Stimulated activated CD4-positive, alpha-beta T cell treated with anti-CD3 and anti-CD28 coated beads, Interleukin-2, amount 100 ng/mL, for 24 hours (primary cell): Measurements from ENCODE around the gene CNTNAP2.

Source experiments
- DNase-seq, 2 donors: peaks; one replicate each; pipeline ENCODE4 v3.0.0-alpha.2; 2020

CNTNAP2 gene

DNA sequence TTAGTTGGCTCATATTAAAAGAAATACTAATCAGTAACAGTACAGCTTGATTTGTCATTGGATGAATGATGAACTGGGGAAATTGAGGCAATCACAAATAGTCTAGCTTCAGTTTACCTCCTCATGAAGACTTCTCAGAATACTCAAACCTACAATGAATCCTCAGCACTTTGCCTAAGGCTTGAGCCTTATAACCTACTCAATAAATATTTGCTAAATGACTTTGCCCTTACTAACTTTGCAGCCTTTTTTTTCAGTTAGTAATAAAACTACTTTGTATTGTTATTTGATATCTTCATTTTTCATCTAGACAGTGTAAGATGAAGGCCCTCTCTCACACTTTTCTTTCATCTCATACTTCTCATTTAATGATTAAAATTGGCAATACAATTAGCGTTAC, 1311.5 kb downstream of the CNTNAP2 start:
- no peak for DNase-seq

DNA sequence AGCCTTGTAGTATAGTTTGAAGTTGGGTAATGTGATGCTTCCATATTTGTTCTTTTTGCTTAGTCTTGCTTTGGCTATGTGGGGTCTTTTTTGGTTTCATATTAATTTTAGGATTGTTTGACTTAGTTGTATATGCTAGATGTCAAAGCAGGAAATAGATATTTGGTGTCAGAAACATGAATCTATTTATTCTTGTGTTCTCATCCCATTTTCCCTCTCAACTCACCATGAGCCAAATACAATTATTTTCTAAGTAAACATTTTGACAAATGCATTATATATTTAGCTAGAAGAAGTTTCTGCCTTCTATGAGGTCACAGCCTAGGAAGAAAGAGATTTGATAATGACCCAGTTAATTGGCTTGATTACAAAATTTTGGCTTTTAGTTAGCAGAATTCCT, 1313.4 kb downstream of the CNTNAP2 start:
- no peak for DNase-seq

DNA sequence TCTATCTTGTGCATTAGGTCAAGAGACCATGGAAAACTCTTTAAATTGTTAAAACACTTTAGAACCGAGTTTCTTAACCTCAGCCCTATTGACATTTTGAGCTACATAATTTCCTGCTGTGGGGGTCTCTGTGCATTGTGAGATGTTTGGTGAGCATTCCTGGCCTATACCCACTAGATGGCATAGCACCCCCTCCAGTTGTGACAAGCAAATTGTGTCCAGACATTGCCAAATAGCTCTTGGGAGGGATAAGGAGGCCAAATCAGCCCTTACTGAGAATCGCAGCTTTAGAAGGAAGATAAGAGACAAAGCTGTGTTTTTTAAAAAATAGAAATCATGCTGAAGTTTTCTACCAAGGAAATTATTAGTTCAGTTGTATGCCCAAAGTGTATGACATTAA, 1315.5 kb downstream of the CNTNAP2 start:
- DNase-seq, result no peak

DNA sequence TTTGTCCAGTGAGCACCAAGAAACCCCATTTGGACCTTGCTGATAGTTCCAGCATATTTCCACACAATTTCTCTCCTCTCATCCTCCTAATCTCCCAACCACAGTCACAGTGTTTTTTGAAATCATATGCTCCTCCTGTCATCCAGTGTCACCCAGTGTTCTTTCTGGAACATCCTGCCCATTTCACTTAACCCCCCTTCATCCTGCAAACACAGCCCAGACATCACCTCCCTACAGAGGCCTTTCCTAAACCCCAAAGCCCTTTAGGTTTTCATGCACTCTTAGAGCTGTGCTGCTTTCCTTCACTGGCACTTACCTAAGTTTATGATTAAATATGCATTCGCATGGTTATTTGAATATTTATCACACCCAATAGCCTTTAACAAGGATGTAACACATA, 1316.0 kb downstream of the CNTNAP2 start:
- no peak for DNase-seq

DNA sequence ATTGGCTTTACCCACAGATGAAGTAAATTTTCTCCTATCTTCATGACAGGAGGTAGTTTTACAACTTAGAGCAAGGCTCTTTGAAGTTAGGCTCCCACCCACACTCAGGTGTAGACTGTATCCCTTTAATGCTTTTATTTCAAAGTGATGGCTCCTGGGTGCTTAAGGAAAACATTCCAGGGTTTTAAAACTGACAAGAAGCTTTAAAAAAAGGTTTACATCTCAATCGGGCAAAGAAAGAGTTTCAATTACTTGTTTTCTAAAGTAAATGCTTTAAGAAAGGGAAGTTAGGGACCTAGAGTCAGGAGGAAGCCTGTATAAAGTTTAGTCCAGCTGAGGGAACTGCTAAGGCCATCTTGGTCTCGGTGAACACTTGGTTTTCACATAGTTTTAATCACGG, 1320.1 kb downstream of the CNTNAP2 start:
- DNase-seq, result no peak

DNA sequence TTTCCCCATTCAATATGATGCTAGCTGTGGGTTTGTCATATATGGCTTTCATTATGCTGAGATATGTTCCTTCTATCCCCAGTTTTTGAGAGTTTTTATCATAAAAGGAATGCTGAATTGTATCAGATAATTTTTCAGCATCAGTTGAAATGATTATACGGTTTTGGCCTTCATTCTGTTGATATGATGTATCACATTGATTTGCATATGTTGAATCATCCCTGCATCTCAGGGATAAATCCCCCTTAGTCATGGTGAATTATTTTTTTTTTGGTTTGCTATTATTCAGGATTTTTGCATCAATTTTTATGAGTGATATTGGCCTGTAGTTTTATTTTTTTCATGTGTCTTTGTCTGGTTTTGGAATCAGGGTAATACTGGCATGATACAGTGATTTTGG, 1321.6 kb downstream of the CNTNAP2 start:
- no peak for DNase-seq

DNA sequence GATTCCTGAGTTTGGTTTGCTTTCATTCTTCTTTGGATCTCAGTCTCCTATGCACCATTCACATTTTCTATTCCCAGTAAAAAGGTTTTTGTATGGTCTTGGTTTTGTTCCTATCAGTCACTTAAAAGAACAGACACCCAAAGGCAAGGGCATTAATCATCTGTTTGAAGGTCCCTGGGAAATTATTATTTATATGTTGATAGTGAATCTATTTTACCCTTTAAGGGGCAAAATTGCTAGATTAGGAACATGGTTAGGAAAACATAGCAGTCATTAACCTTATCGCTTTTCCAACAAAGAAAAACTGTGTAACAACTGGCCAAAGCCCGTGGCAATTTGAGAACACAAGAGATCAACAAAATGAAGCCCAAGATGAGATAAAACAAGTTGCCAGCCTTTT, 1327.3 kb downstream of the CNTNAP2 start:
- no peak for DNase-seq

DNA sequence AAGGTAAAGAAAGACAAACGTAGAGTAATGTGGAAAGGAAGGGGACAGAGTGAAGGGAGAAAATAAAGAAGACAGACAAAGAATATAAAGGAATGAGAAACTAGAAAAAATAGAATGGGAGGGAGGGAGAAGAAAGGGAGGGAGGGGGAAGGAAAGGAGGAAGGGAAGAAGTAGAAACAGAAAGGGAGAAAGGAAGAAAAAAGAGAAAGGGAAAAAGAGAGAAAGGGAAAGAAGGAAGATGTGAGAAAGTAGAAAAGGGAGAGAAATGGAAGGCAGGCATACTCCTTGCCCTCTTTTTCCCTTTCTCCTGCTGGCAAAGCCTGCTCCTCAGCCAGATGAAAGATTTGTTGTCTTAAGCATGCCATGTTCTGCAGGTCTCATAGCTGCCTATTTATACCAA, 1336.2 kb downstream of the CNTNAP2 start:
- no peak for DNase-seq

DNA sequence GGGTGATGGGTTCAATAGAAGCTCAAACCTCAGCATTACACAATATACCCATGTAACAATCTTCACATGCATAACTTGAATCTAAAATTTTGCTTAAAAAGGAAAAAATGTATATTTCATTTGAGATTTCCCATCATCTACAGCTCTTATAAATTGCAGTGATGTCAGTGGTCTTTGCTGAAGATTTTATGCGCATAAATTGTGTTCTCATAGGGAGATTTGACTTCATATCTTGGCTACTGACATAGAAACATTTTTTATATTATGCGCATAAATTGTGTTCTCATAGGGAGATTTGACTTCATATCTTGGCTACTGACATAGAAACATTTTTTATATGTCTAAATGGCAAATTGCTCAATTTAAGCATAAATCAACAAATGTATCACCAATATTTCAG, 1348.6 kb downstream of the CNTNAP2 start:
- no peak for DNase-seq

DNA sequence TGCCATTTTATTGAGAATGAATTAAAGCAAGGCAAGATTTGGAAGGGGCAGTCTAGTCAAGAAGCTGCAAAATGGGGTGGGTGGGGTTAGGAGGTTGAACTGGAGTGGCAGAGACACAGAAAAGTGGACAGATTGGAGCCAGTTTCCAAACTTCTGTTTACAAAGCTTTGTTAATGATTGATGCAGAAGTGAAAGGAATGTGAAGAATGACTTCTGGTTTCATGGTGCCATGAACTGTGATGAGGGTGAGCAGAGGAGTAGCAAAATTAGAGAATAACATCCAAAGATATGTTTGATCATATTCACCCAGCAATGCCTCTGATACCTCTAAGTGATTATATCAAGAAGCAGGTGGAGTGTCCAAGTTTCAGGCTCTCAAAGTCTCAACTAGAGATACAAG, 1356.0 kb downstream of the CNTNAP2 start:
- DNase-seq, result no peak

DNA sequence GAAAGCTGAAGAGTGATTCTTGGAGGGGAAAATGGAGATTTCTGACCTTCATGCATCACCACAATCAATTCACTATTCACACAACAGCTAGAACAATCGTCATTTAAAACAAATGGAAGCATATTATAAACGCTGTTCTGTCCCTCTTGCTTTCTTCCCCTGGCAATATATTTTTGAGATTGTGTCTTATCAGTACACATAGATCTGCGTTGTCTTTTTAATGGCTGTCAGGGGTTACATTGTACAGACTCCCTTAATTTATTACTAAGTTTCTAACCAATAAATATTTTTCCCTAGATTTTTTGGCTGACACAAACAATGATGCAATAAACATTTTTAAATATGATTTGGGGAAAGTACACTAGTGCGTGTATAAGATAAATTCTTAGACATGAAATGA, 1358.3 kb downstream of the CNTNAP2 start:
- no peak for DNase-seq

DNA sequence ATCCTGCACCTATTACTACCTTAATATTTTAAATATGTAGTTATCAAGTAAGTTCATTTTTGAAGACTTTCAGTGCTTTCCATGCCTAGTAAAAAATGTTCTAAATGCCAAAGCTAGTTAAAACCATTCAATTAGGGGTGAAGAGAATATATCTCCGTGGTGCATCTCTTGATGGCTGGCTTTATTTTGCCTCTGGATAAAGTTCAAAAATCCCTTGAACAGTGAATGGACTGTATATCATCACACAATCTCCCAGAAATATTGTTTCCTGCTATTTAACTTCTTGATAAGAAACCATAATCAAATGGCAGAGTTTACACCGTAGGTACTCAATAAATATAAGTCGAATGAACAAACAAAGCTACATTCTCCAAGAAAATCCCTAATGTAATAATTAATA, 1360.9 kb downstream of the CNTNAP2 start:
- DNase-seq, result no peak

DNA sequence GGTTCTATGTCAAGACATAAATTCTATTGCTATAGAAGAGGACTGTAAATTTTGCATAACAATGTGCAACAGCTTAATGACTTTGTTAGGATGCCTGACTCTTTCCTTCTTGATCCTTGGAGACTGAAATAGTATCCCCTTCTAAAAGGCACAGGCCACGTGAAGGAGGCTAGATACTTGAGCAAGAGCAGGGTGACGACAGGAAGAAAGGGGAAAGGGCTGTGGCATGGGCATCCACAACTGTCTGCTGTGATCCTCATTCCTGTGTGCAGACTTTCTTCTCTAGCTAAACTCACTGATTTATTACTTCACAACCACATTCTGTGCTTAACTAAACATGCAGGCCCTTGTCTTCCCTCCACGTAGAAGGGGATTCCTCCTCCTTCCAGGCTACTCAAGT, 1362.2 kb downstream of the CNTNAP2 start:
- no peak for DNase-seq

DNA sequence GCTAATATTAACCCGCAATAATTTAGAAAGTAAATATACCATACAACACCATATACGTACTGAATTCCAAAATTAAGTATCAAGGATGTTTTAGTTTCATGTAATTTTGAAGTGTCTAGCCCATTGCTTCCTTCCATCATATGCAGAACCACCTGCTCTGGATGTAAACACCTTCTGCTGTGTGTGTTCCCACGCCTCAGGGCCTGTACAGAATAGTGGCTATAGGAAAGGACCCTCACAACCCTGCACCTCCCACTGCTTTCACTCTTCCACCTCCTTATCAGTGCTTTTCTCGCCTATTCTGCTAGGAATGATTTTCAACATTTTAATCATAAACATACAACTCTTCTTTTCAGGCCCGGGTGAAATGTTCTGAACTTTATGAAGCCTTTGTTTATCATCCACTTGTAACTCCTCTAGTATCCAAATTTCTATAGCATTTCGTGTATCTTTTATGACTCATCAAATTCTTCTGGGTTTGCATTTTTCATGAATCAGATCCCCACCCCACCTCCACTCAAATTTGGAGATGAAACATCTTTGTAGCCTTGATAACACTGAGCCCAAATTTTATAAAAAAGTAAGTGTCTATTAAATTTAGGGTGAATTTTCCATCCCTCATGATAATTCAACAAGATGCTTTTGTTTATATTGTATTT, 1367.2 kb downstream of the CNTNAP2 start:
- DNase-seq, result no peak

DNA sequence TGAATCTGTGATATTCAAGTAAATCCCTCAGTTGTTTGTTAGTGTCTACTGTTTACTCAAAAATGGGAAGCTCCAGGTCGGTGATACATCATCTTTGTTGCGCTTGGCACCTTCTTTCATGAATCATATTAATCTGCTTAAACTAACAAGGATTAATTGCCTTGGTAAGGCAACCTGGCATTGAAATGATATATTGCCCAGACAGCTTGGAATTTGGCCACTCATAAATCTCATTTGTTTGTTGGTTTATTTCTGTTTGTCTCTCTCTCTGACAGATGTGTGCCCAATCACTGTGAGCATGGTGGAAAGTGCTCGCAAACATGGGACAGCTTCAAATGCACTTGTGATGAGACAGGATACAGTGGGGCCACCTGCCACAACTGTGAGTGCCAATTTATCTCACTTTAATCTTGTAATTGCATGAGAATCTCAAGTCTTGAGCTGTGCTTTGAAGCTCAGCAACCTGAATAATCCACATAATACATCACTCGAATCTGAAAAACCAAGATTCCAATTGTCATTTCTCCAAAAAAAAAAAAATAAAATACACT, 1369.1 kb downstream of the CNTNAP2 start:
- DNase-seq, result no peak

DNA sequence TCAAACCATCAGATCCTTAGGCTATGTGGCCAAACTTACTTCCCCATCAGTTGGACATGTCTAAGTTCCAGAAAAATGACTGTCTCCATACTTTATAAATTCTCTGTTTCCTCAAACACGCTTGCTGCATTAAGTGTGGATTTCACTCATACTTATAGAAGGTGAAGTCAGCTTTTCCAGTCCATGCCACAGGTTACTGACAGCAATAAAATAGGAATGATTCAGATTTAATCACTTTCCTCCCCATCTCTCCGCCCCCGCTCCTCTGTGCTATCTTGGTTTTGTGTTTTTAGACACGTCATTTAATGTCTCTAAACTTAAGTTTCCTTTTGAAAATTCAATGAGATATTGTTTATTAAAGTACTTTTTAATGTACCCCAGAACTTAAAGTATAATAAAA, 1376.0 kb downstream of the CNTNAP2 start:
- DNase-seq, result no peak

DNA sequence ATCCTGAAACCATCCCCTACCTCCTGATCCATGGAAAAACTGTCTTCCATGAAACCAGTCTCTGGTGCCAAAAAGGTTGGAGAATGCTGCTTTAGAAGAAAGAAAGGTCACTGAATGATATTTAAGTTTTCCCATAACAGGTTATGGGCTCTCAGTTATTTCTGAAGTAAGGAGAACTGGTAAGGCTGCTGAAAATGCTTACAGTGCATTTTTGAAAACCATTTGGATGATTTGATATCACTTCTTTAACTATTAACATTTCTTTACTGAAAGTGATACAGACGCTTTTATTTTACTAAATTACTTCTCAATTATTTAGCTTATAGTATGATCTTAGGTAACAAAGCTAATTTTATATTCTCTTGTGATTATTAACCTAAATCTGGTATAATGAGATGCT, 1379.6 kb downstream of the CNTNAP2 start:
- DNase-seq, result no peak

DNA sequence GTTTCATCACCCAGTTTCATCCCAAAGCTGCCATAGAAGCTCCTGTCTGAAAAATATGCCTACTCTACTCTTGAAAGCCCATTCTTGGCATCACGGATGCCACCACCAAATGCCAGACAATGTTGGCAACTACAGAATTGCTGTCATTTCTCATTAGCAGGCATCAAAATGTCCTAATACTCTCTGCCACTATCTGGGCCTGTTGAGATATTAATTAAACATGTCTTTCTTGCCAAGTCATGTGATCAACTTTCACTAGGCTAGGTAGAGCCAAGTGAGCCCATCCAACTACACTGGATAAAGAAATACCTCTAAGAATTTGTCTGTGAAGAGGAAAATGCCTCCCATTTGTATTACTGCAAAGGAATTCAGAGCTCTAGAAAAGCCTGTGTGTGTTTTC, 1380.6 kb downstream of the CNTNAP2 start:
- no peak for DNase-seq

DNA sequence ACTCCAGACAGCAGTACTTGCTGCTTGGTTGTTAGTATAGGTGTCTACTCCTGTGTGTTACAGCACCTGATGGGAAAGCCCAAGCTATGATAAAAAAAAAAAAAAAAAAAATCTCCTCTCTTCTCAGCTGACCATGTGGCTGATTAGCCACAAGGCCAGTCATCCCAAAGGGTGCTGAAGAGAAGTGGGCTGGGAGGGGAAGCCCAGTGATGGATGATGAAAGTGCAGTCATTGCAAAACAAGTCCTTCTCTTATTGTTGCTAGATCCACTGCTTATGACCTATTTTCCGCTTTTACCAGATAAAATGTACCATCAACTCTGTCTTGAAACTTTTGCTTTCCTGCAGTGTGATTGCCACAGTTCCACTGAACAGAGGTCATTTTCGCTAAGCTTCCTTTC, 1381.5 kb downstream of the CNTNAP2 start:
- DNase-seq, result no peak

DNA sequence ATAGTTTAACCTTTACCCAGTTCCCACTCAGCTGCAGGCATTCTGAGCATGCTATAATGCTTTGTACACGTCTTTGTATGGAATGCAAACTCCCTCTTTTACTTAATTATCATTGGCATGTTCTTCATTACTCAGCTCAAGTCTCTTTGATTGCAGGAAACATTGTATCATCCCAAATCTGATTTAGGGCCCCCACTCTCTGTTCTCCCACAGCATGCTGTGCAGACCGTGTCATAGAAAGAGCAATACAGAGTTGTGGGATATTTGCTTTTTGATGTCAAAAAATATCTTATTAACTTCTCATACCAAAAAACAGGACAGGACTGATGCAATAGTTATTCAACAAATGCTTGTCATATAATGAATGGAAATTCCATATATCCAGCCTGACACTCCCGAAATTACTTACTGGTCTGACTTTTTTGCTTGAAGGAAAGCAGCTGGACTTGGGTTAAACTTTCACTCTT, 1392.5 kb downstream of the CNTNAP2 start:
- DNase-seq, result no peak

DNA sequence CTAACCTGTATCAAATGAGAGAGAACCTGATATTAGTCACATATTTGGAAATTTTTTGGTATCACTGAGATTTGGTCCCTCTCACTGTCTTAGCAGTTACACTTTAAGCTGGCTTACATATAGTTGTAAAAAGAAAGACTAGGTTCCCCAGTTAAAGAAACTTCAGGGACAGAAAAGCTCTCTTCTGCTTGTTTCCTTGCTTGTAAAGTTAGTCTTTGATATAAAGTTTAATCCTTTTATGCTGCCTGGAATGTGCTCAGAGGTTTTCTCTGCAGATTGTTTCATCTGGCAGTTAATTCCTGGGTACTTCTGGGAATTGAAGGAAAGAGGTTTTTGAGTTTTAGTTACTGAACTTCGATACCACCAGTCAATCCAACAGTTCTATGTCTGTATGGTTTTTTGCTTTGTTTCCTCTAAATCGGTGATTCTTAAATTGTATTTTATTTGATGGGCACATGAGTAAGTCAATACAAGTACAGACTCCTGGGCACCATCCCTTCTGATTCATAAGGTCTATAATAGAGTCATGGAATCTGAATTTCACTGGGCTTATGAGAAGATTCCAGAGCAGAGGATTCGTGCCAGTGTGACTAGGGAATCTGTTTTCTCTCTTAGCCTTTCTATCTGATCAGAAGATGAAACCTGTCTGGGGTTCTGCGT, 1393.1 kb downstream of the CNTNAP2 start:
- no peak for DNase-seq

DNA sequence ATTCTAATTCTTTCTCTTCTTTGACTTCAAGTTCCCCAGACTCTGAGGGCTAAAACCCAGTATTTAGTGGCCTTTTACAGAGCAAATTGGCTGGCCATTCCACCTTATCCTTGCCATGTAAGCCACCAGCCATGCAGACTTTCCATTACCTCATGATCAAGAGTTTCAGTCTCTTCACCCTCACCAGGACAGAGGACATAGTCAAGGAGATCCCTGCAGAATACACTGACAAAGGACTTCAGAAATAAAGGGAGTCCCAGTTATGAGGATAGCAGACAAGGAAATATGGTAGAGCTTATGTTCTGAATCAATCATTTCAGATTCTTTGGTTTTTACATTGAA, 1393.6 kb downstream of the CNTNAP2 start:
- DNase-seq, result no peak

DNA sequence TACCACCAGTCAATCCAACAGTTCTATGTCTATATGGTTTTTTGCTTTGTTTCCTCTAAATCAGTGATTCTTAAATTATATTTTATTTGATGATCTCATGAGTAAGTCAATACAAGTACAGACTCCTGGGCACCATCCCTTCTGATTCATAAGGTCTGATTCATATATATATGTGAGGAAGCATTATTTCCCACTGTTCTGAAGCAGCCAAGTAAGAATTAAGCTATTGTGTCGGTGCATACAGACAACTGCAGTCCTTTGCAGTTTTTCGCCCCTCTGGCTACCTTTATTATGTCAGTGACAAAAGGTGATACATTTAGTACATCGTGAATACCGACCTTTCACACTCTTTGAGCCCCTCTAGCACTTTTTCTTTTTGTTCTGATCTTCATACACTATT, 1394.3 kb downstream of the CNTNAP2 start:
- DNase-seq, result no peak

DNA sequence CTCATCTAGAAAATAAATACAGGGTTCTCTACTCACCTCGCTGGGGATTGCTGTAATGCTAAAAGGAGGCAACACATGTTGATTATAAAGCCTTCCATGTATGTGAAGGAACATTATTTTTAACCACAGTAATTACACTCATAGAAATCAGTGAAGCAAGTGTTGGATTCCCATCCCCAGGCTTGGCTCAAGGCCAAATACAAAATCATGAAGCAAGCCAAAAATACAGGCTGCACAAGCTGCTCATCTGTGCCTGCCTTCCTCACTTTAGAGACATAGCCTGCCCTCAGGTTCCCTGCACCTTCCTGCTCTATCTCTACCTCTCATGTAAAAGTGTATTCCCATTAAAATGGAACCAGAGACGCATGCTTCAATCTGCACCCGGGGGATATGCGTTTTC, 1396.8 kb downstream of the CNTNAP2 start:
- DNase-seq, result no peak

DNA sequence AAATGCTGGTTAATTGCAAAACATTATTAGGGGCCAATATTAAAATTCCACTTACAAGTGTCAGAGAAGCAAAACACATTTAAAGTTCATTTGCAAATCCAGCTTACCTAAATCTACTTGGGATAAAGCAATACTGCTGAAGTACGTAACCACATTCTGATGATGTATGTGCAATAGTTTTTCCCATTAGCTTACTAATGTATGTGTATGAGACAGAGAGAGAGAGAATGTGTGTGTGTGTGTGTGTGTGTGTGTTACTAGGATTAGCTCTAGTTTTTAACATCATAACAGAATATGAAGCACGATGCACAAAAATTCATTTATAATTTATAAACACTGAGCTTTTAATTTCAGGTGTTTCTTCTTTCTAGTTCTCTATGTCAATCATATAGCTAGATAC, 1399.8 kb downstream of the CNTNAP2 start:
- no peak for DNase-seq
